ENCODE data around the gene TRAPPC10.

Gene TRAPPC10

DNA sequence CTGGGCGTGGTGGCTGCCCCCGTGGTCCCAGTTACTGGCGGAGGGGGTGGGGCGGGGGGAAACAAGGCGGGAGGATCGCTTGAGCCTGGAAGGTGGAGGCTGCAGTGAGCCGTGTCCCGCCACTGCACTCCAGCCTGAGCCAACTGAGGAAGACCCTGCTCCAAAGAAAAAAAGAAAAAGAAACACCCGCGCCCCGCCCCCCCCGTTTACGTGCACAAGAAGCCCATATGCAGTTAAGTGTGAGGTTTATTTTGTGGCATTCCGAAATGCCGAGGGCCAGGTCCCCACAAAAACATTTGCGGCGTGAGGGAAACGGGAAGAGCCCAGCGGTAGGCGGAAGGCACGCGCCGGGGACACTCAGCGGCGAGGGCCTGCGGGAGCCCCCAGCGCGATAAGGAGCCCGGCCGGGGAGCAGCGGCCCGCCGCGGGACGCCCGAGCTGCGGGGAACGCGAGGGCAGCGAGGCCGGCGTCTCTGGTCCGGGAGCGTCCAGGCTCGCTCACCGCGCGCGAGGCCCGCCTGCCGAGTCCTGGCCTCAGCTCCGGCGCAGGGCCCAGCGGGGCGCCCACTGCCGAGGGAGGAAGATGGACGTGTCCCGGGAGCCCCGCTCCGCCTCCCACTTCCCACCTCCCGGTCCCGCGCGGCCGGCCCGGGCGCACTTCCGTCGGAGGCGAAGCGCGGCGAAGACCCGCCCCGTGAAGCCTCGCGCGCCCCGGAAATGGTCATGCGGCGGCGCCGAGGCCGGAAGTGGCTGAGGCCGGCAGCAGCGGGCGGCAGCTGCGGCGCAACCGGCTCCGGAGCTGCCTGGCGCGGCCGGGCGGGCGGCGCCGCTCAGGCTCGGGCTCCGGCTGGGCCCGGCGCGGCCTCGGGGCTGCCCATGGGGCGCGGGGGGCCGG, at the start of gene TRAPPC10:
Gene TRAPPC10, plus strand, starts transcription at position 731 of the 895 bp plus-strand sequence. CDS start 185 bp downstream, outside the sequence.
- DNase-seq, result peak; percentile 77

DNA sequence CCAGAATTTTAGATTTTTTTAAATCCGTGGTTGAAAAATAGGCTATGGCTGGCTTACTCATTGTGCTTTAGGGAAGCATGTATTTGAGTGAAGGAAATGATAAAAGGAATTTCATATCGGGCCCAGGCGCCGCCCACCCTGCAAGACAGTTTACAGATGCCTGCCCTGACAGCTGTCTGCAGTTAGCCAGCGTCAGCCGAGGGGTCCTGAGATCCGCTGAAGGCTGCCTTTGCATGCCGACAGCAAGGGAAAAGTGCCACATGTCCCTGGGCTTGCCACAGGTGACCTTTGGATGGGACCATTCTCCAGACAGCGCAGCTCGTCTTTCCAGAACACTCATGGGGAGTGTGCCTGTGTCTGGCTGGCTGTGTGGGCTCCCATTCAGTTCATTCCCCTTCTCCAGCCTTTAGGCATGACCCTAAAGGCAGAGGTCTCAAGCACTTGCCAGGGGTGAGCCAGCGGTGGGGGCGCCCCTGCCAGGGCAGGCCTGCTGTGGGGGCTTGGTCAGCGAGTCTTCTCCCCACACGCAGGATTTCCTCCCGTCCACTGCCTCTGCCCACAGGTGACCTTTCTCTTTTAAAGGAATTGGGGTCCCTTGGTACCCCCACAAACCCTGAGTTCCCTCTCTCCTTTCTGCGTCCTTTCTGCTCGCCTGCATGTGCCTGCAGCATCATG, 46.1 kb upstream of the TRAPPC10 start:
- DNase-seq, result no peak

DNA sequence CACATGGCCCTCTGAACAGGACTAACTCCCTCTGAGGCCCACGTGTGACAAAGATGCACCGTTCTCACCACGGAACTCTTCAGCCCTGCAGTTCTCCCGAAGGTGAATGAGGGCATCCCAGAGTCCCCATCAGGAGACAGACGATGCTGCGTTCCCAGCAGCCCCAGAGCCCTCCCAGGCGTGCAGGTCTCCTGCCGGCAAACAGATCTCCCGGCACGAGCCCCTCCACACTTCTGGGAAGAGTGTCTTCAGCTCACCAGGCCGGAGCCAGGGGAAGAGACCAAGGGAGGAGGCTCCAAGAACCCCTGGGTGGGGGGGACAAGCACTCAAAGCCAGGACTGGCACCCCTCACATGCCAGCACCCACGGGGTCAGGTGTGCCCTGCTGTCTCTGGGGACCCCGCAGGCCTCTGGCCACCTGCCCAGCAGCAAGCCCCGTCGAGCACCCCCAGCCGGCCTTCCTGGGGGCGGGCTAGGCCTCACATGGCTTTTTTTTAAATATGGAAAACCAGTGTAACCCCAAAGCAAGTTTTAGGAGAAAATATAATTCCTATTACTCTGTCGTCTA, 45.1 kb upstream of the TRAPPC10 start:
- DNase-seq, result no peak

DNA sequence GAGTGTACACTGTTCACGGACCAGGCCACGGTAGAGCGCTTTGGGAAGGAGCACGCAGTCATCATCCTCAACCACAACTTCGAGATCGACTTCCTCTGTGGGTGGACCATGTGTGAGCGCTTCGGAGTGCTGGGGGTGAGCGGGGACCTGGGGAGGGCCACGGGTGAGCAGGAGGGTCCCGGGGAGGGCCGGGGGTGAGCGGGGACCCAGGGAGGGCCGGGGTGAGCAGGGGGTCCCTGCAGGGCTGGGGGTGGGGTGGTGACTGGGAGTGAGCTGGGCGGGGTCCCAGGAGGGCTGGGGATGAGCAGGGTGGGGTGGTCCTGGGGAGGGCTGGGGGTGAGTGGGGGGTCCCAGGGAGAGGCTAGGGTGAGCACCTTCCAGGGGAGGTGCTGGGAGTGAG, 44.1 kb upstream of the TRAPPC10 start:
- no peak for DNase-seq

GRCh38 chr21:43968410-43969114, 43.5 kb upstream of the TRAPPC10 start:
- no peak for DNase-seq

DNA sequence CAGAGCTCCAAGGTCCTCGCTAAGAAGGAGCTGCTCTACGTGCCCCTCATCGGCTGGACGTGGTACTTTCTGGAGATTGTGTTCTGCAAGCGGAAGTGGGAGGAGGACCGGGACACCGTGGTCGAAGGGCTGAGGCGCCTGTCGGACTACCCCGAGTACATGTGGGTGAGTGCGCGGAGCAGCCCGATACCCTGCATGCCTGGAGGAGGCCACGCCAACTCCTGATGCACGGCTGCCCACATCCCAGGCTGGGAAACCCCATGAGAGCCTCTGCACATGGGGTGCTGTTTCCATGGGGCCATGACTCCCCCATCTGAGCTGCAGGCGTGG, 43.0 kb upstream of the TRAPPC10 start:
- DNase-seq, result no peak

DNA sequence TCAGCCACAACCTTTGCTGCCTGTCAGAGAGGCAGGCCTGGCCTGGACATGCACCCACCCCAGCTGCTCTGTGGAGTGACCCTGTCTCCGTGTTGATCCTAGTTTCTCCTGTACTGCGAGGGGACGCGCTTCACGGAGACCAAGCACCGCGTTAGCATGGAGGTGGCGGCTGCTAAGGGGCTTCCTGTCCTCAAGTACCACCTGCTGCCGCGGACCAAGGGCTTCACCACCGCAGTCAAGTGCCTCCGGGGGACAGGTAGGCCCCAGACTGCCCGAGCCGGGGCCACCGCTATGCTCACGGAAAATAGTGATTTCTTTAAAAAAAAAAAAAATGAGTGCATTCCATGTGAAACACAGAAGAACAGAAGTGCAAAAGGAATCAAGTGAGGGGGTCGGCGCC, 41.6 kb upstream of the TRAPPC10 start:
- DNase-seq, result no peak

GRCh38 chr21:43971201-43971991, 40.7 kb upstream of the TRAPPC10 start:
- no peak for DNase-seq

- no peak for DNase-seq
These were observed 40.2 kb upstream of the TRAPPC10 start for GRCh38 chr21:43971992-43972255.

DNA sequence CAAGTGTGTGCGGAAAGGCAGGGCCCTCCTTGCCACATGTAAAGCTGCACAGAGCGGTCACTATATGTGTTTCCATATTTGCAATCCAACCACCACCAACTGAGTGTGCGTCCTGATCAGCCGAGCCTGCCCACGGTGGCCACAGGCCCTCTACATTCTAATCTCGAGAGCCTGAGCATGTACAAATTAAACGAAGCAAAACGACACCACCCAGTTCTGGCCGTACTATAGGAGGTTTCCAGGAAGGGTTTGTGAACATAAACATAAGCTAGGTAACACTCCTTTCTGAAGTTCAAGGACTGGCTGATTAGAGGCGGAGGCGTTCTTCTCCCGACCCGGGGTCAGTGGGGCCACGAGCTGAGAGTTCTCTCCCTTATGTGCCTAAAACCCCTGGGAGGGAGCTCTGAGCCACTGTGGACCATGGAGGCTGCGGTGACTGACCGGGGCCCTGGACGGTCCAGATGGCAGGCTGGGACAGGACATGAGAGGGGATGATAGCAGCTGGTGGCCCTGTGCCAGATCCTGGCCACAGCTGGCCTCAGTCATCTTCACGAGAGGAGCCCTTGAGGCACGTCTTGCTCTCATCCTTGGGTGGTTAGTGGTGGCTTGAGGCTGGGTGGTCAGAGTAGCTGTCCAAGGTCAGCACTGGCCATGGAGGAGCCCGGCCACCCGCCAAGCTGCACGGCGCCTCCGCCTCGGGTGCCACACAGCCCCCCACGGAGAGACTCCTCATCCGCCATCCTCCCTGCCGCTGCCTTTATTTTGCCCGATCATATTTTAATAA, 39.1 kb upstream of the TRAPPC10 start:
- no peak for DNase-seq

DNA sequence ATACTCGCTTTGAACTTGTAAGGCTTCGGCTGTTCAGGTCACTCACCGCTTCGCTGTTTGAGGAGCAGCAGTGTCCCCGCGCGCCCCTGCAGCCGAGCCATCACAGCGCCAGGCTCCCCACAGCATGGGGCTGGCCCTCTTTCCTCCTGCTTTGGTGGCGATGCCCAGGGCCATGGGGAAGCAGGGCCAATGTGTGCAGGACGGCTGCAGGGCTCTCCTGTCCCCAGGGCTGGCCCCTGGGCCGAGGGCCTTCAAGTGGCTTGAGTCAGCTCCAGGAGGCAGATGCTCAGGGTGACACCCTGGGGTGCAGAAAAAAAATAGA, 38.5 kb upstream of the TRAPPC10 start:
- no peak for DNase-seq

- no peak for DNase-seq
These were observed 37.2 kb upstream of the TRAPPC10 start for GRCh38 chr21:43974791-43975468.

DNA sequence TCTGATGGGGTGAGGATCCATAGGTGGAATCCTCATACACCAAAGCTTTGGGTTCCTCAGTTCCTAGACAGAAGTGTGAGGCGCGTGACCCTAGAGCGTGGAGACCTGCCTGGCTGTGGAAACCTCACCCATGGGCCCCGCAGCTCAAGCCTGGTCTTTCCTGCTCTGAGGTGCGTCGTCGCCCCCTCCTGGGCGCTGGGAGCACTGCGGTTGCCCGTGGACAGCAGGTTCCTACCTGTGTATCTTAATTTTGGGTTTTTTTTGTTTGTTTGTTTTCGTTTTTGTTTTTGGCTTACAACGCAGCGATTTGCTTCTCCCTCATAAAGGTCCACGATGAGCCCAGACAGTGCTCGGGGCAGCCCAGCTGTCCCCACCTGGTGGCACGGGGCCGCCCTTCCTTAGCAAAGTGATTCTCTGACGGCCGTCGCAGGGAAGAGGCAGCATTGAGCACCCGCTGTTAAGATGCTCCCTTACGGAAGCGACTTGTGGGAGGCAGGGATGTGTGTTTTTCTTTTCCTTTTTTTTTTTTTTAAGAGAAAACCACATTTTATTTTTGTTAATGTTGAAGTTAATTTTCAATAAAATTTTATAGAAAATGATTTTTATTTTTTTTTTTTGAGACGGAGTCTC, 36.5 kb upstream of the TRAPPC10 start:
- peak; percentile 81 for DNase-seq

- DNase-seq, result no peak
These were observed 35.4 kb upstream of the TRAPPC10 start for GRCh38 chr21:43976661-43977060.

DNA sequence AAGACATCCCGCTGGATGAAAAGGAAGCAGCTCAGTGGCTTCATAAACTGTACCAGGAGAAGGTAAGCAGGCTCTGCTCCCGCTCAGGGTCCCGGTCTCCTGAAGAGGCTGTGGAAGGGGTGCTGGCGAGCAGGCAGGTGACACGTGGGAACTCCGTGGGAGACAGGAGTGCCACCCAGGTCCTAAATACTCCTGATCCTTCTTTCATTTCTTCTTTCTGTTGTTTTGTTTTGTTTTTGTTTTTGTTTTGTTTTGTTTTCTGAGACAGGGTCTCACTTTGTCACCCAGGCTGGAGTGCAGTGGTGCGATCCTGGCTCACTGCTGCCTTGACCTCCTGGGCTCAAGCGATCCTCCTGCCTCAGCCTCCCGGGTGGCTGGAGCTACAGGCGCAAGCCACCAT, 34.0 kb upstream of the TRAPPC10 start:
- no peak for DNase-seq

GRCh38 chr21:43979654-43980053, 32.5 kb upstream of the TRAPPC10 start:
- no peak for DNase-seq

GRCh38 chr21:43981151-43981870, 30.8 kb upstream of the TRAPPC10 start:
- DNase-seq, result no peak

DNA sequence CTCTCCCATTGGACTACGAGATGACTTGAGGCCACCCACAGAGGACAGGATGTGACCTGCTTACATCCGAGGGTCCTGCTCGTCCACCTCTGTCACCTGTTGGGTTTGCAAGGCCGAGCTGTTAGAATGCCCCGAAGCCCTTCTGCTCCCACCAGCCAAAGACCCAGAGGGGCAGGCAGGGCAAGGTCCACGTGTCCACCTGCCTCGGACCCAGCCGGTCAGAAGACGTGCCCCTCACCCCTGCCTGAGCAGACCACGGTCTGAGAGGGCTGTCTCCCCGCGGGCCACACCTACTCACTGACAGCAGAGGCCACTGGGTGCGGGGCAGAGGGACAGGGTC, 30.3 kb upstream of the TRAPPC10 start:
- DNase-seq, result no peak

- no peak for DNase-seq
These were observed 29.5 kb upstream of the TRAPPC10 start for GRCh38 chr21:43982489-43983078.

DNA sequence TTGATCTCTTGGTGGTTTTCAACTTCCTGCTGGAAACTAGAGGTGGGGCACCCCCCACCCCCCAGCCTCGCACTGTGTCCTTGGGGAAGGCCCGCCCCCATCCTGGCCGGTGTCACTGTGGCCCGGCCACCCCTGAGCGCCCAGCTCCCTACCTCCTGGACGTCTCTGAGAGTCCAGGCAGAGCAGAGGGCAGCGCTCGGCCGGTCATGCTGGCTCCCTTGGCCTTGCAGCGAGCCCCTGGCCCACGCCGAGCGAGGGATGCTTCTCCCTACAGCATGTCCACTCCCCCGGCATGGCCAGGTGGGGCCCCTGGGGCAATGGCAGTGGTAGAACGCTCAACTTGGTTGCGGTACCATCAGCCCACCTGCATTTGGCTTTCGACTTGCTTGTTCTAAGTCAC, 28.7 kb upstream of the TRAPPC10 start:
- DNase-seq, result no peak

Data from stimulated activated CD4-positive, alpha-beta T cell treated with anti-CD3 and anti-CD28 coated beads, Interleukin-12 subunit alpha, Interleukin-12 subunit beta, amount 100 ng/mL, for 4 hours (primary cell).